Measurements from ENCODE around the gene VASH1.

VASH1 gene

GRCh38 chr14:76776428-76777251, 15.4 kb downstream of the VASH1 start:
- Histone ChIP-seq H3K27ac (peak overlapping the region in 1 of 2 donors; percentile 9), H3K4me3 (no peak overlapping the region)
- no peak for TF ChIP-seq CTCF (IDR thresholded peaks at IDR 0.05)
- DNase-seq (ENCODE audit: low spot score), result no peak

GRCh38 chr14:76777721-76778120, 16.5 kb downstream of the VASH1 start:
- H3K4me3 ChIP-seq, result no peak overlapping the region
- no peak overlapping the region for H3K27ac ChIP-seq
- DNase-seq (ENCODE audit: low spot score), result no peak
- TF ChIP-seq CTCF (IDR thresholded peaks at IDR 0.05), result no peak

- TF ChIP-seq CTCF (IDR thresholded peaks at IDR 0.05), result no peak
- H3K27ac ChIP-seq, result no peak overlapping the region
- no peak for DNase-seq (ENCODE audit: low spot score)
- H3K4me3 ChIP-seq, result no peak overlapping the region
These were observed 17.4 kb downstream of the VASH1 start for GRCh38 chr14:76778546-76779215.

- Histone ChIP-seq H3K27ac (peak overlapping the region in 1 of 2 donors; percentile 79), H3K4me3 (no peak overlapping the region)
- no peak for DNase-seq (ENCODE audit: low spot score)
- no peak for TF ChIP-seq CTCF (IDR thresholded peaks at IDR 0.05)
These were observed 18.2 kb downstream of the VASH1 start for GRCh38 chr14:76779221-76780057.

- no peak for DNase-seq (ENCODE audit: low spot score)
- Histone ChIP-seq H3K27ac (peak overlapping the region in 1 of 2 donors; percentile 79), H3K4me3 (no peak overlapping the region)
- no peak for TF ChIP-seq CTCF (IDR thresholded peaks at IDR 0.05)
These were observed 18.7 kb downstream of the VASH1 start for GRCh38 chr14:76780058-76780345.

GRCh38 chr14:76780360-76780759, 19.1 kb downstream of the VASH1 start:
- no peak for DNase-seq (ENCODE audit: low spot score)
- Histone ChIP-seq H3K4me3 (no peak overlapping the region), H3K27ac (peak overlapping the region in 1 of 2 donors; percentile 79)
- no peak for TF ChIP-seq CTCF (IDR thresholded peaks at IDR 0.05)

Data from coronary artery (tissue), 2 donors.